ENCODE data around the gene ZNF543. TPM values are rescaled to one million over a fixed set of nuclear protein-coding genes. Genes with fewer than 3 reads are reported as not detected.
A peak's percentile ranks its signal among the peaks of the same experiment; 100 is the strongest.

ZNF543 gene
- total RNA-seq (2014; rRNA removed; shearing (Covaris generic)) = 4.5 and 6.4 TPM in 2 replicates
- polyA plus RNA-seq (2015; cell fraction: cytosol; rRNA removed) = 2.7 and 3.6 TPM in 2 replicates
- polyA plus RNA-seq (2015; cell fraction: nucleus; rRNA removed) = 4.8 and 5.6 TPM in 2 replicates

GRCh38 chr19:57320180-57321084 is at the start of gene ZNF543:
Gene ZNF543 (plus strand): TSS chr19:57320472. CDS start chr19:57320854, 382 bp downstream.
- peak; percentile 96 for DNase-seq (ENCODE audit: low read depth)

- no peak for DNase-seq (ENCODE audit: low read depth)
Observed at GRCh38 chr19:57271280-57271679, 49.0 kb upstream of the ZNF543 start.

GRCh38 chr19:57273014-57273413 is 47.3 kb upstream of the ZNF543 start:
- DNase-seq (ENCODE audit: low read depth) = no peak

GRCh38 chr19:57276430-57276829 is 43.8 kb upstream of the ZNF543 start:
- no peak for DNase-seq (ENCODE audit: low read depth)

- DNase-seq (ENCODE audit: low read depth) = peak; percentile 70
Observed at GRCh38 chr19:57278481-57278880, 41.8 kb upstream of the ZNF543 start.

- DNase-seq (ENCODE audit: low read depth) = peak; percentile 93
Observed at GRCh38 chr19:57279418-57280164, 40.7 kb upstream of the ZNF543 start.

- DNase-seq (ENCODE audit: low read depth) = peak; percentile 97
Observed at GRCh38 chr19:57280165-57280961, 39.9 kb upstream of the ZNF543 start, which contains the start of gene ZNF460. Gene ZNF460 (plus strand): TSS chr19:57280485. CDS start chr19:57280807, 322 bp downstream.

- DNase-seq (ENCODE audit: low read depth) = no peak
Observed at GRCh38 chr19:57280962-57281400, 39.3 kb upstream of the ZNF543 start.

- no peak for DNase-seq (ENCODE audit: low read depth)
Observed at GRCh38 chr19:57282011-57282643, 38.1 kb upstream of the ZNF543 start.

GRCh38 chr19:57288373-57288772 is 31.9 kb upstream of the ZNF543 start:
- DNase-seq (ENCODE audit: low read depth) = no peak

- DNase-seq (ENCODE audit: low read depth) = no peak
Observed at GRCh38 chr19:57290970-57291369, 29.3 kb upstream of the ZNF543 start.

- DNase-seq (ENCODE audit: low read depth) = no peak
Observed at GRCh38 chr19:57292547-57292946, 27.7 kb upstream of the ZNF543 start.

- DNase-seq (ENCODE audit: low read depth) = no peak
Observed at GRCh38 chr19:57293719-57294118, 26.6 kb upstream of the ZNF543 start.

GRCh38 chr19:57302020-57302465 is 18.2 kb upstream of the ZNF543 start:
- peak; percentile 73 for DNase-seq (ENCODE audit: low read depth)

GRCh38 chr19:57302727-57303401 is 17.4 kb upstream of the ZNF543 start:
- no peak for DNase-seq (ENCODE audit: low read depth)

- no peak for DNase-seq (ENCODE audit: low read depth)
Observed at GRCh38 chr19:57305056-57305455, 15.2 kb upstream of the ZNF543 start.

- no peak for DNase-seq (ENCODE audit: low read depth)
Observed at GRCh38 chr19:57308514-57308913, 11.8 kb upstream of the ZNF543 start.

GRCh38 chr19:57310792-57311191 is 9.5 kb upstream of the ZNF543 start:
- DNase-seq (ENCODE audit: low read depth) = no peak

- no peak for DNase-seq (ENCODE audit: low read depth)
Observed at GRCh38 chr19:57314146-57314545, 6.1 kb upstream of the ZNF543 start.

GRCh38 chr19:57317503-57317902 is 2.8 kb upstream of the ZNF543 start:
- DNase-seq (ENCODE audit: low read depth) = no peak
